Cortex of kidney (tissue), 1 donor: ENCODE data around the gene MTO1.
"Not testable (repeated sequence)": the region's sequence is repeated elsewhere in the genome, so short reads cannot be mapped to it uniquely, and the experiment has no call there.

ENCODE experiments used
- DNase-seq: peaks from one replicate; lab custom pipeline; 2025; lab: John Stamatoyannopoulos, UW

MTO1 gene

GRCh38 chr6:73503027-73503772, 41.7 kb downstream of the MTO1 start:
- DNase-seq = no peak

GRCh38 chr6:73504160-73504559, 42.6 kb downstream of the MTO1 start:
- no peak for DNase-seq

- DNase-seq = no peak
Measured at GRCh38 chr6:73505142-73505541, 43.6 kb downstream of the MTO1 start.

- DNase-seq = not testable (repeated sequence)
Measured at GRCh38 chr6:73505705-73506104, 44.2 kb downstream of the MTO1 start.

GRCh38 chr6:73506246-73506645, 44.7 kb downstream of the MTO1 start:
- no peak for DNase-seq

GRCh38 chr6:73508776-73509175, 47.2 kb downstream of the MTO1 start:
- no peak for DNase-seq

- DNase-seq = no peak
Measured at GRCh38 chr6:73509851-73510250, 48.3 kb downstream of the MTO1 start.

GRCh38 chr6:73511796-73512195, 50.3 kb downstream of the MTO1 start:
- no peak for DNase-seq

- DNase-seq = no peak
Measured at GRCh38 chr6:73513496-73513854, 51.9 kb downstream of the MTO1 start.

GRCh38 chr6:73514746-73515110, 53.2 kb downstream of the MTO1 start:
- DNase-seq = no peak

- no peak for DNase-seq
Measured at GRCh38 chr6:73515204-73515655, 53.7 kb downstream of the MTO1 start.

GRCh38 chr6:73516514-73517489, 55.3 kb downstream of the MTO1 start:
- DNase-seq = no peak

GRCh38 chr6:73518100-73518981, 56.8 kb downstream of the MTO1 start:
- DNase-seq = not testable (repeated sequence)

- DNase-seq = not testable (repeated sequence)
Measured at GRCh38 chr6:73518982-73519881, 57.7 kb downstream of the MTO1 start.

- peak; percentile 10 for DNase-seq
Measured at GRCh38 chr6:73519926-73520687, 58.6 kb downstream of the MTO1 start.

GRCh38 chr6:73520688-73521350, 59.3 kb downstream of the MTO1 start, which contains the start of gene EEF1A1:
Gene EEF1A1, minus strand, starts transcription at chr6:73521032. Its CDS starts 1,006 bp downstream, at chr6:73520026.
- peak; percentile 85 for DNase-seq

- no peak for DNase-seq
Measured at GRCh38 chr6:73521351-73521985, 59.9 kb downstream of the MTO1 start.

- DNase-seq = no peak
Measured at GRCh38 chr6:73523434-73524123, 62.0 kb downstream of the MTO1 start.
